ENCODE results near the gene GSDME. TPM values are rescaled to one million over a fixed set of nuclear protein-coding genes. Genes with fewer than 3 reads are reported as not detected.

Gene GSDME
- total RNA-seq, 1 experiment from 2014 or later, result 5.5 TPM

- no peak overlapping the region for H3K56ac ChIP-seq (ENCODE audit: insufficient read length, low read depth, low read length)
- no peak overlapping the region for H2BK5ac ChIP-seq (ENCODE audit: insufficient read length, low read length)
- no peak overlapping the region for H3K23ac ChIP-seq (ENCODE audit: insufficient read length, low read depth, low read length)
- H3K9me3 Mint-ChIP-seq, result no peaks in the 10 kb centered on the region
- no peak overlapping the region for H3K4me2 ChIP-seq (ENCODE audit: insufficient read depth, insufficient read length, low read length)
- no peak overlapping the region for H3K27ac ChIP-seq (ENCODE audit: insufficient read length, low read depth, low read length)
- H2AFZ ChIP-seq (ENCODE audit: low read length), result no peak overlapping the region
- H4K20me1 ChIP-seq (ENCODE audit: control insufficient read depth, insufficient read depth, insufficient read length), result no peaks in the 10 kb centered on the region
- no peak overlapping the region for H3K4ac ChIP-seq (ENCODE audit: low read depth, low read length)
- peaks cover 5 to 27% (median 15%) of the 10 kb centered on the region in 3 experiments; a peak in 6 of 7 replicates for H3K36me3 Mint-ChIP-seq (ENCODE audit: insufficient read depth in 1 of 3, low read depth in 3 of 3)
- no peak overlapping the region for H2BK20ac ChIP-seq (ENCODE audit: low read depth, low read length, poor library complexity, severe bottlenecking)
- no peak for TF ChIP-seq CTCF (conservative IDR thresholded peaks at IDR 0.05)
- no peak overlapping the region for H3T11ph ChIP-seq (ENCODE audit: low read length)
- no peak overlapping the region for H3K14ac ChIP-seq (ENCODE audit: insufficient read depth, low read length)
- H3K79me2 ChIP-seq (ENCODE audit: insufficient read depth, low read length), result no peaks in the 10 kb centered on the region
- no peak overlapping the region for H4K8ac ChIP-seq (replicated peaks; ENCODE audit: insufficient read length, low read depth, low read length)
- H3K4me1 ChIP-seq (ENCODE audit: insufficient read depth, low read length), result no peaks in the 10 kb centered on the region
- H3K18ac ChIP-seq (ENCODE audit: insufficient read length, low read depth, low read length), result no peak overlapping the region
- H3K4me3 Mint-ChIP-seq, result no peak overlapping the region
- no peaks in the 10 kb centered on the region for H3K9me3 ChIP-seq (ENCODE audit: control insufficient read depth, low read depth, low read length)
- H3K27me3 ChIP-seq (ENCODE audit: insufficient read depth, low read length), result no peaks in the 10 kb centered on the region
- H4K91ac ChIP-seq (ENCODE audit: insufficient read length, low read depth, low read length), result no peak overlapping the region
- H3K27me3 Mint-ChIP-seq (ENCODE audit: low read depth), result no peaks in the 10 kb centered on the region
- H3K4me1 Mint-ChIP-seq, result peaks cover 30 to 40% of the 10 kb centered on the region in 2 experiments
- H3K9ac ChIP-seq (ENCODE audit: extremely low read depth, insufficient read length, low read length), result no peak overlapping the region
- no peak overlapping the region for H2BK120ac ChIP-seq (ENCODE audit: low read depth, low read length, poor library complexity, severe bottlenecking)
- H4K5ac ChIP-seq (ENCODE audit: insufficient read length, low read depth, low read length), result no peak overlapping the region
- no peak overlapping the region for H2AK5ac ChIP-seq (ENCODE audit: insufficient read length, low read length)
- WGBS (ENCODE audit: extremely low coverage, insufficient read length, low lambda C conversion rate), result no CpG with 5 or more reads among the region's 2 CpGs
- no peaks in the 10 kb centered on the region for H3K79me1 ChIP-seq (ENCODE audit: insufficient read depth, low read depth, low read length, poor library complexity, severe bottlenecking)
- no peak for DNase-seq
- H3K23me2 ChIP-seq (ENCODE audit: insufficient read length, low read depth, low read length, poor library complexity, severe bottlenecking), result no peaks in the 10 kb centered on the region
- no peak overlapping the region for H2BK12ac ChIP-seq (ENCODE audit: insufficient read length, low read depth, low read length)
- no peak overlapping the region for H2BK15ac ChIP-seq (ENCODE audit: low read depth, low read length)
- H3K27ac Mint-ChIP-seq, result no peak overlapping the region
Observed at GRCh38 chr7:24702755-24703154, 54.5 kb downstream of the GSDME start.

Data from H9 (cell line).